ENCODE data around the gene TAOK1. TPM values are rescaled to one million over a fixed set of nuclear protein-coding genes. Genes with fewer than 3 reads are reported as not detected.

TAOK1 gene
- total and polyA plus RNA-seq, 9 of the 15 experiments (the other 6 are each of a cell fraction or from before 2014, with no cell fraction given) = 3.2 to 33.1 (median 16.5) TPM

- H4K20me1 ChIP-seq (replicated peaks; ENCODE audit: control insufficient read depth, insufficient read depth, low read length) = no peaks in the 10 kb centered on the region
- TF ChIP-seq NFE2 (IDR thresholded peaks at IDR 0.05; ENCODE audit: low read depth) = peak; percentile 64
- TF ChIP-seq MEF2A (IDR thresholded peaks at IDR 0.05; ENCODE audit: control insufficient read depth, low read depth, low read length) = no peak
- peak; percentile 85 for TF ChIP-seq C11orf30 (IDR thresholded peaks at IDR 0.05; ENCODE audit: low read depth)
- TF ChIP-seq FOXK1 (CRISPR knock-in tag; IDR thresholded peaks at IDR 0.05; ENCODE audit: borderline replicate concordance) = no peak
- no peak for TF ChIP-seq MBD2 (IDR thresholded peaks at IDR 0.05; ENCODE audit: borderline replicate concordance, low read depth)
- TF ChIP-seq MAFF (IDR thresholded peaks at IDR 0.05; ENCODE audit: low read length) = peak; percentile 72
- no peak for TF ChIP-seq ZNF518B (CRISPR knock-in tag; IDR thresholded peaks at IDR 0.05)
- 0 out of 2 replicates have a peak, but pooled peaks have one; percentile 27 for TF ChIP-seq BMI1 (IDR thresholded peaks at IDR 0.05; ENCODE audit: low read length)
- peak; percentile 69 for TF ChIP-seq MAFK (IDR thresholded peaks at IDR 0.05; ENCODE audit: low read length)
- no peak for TF ChIP-seq IFI16 (CRISPR knock-in tag; IDR thresholded peaks at IDR 0.05)
- 0 out of 2 replicates have a peak, but pooled peaks have one; percentile 58 for TF ChIP-seq MXI1 (IDR thresholded peaks at IDR 0.05; ENCODE audit: low read depth, low read length)
- peak; percentile 81 for TF ChIP-seq RFX1 (IDR thresholded peaks at IDR 0.05)
- TF ChIP-seq FOXJ2 (tag; IDR thresholded peaks at IDR 0.05) = peak; percentile 97
- TF ChIP-seq FOXA1 (IDR thresholded peaks at IDR 0.05; ENCODE audit: borderline replicate concordance) = no peak
- no peak for TF ChIP-seq MCM2 (IDR thresholded peaks at IDR 0.05; ENCODE audit: low read depth)
- TF ChIP-seq ZBTB2 (IDR thresholded peaks at IDR 0.05) = no peak
- TF ChIP-seq BDP1 (IDR thresholded peaks at IDR 0.05; ENCODE audit: insufficient read depth, insufficient read length) = no peak
- TF ChIP-seq PHTF2 (CRISPR knock-in tag; IDR thresholded peaks at IDR 0.05) = no peak
- TF ChIP-seq MAFG (tag; conservative IDR thresholded peaks at IDR 0.05) = peak; percentile 82
- peak; percentile 89 for TF ChIP-seq ZNF316 (IDR thresholded peaks at IDR 0.05)
- TF ChIP-seq TAF1 (IDR thresholded peaks at IDR 0.05; ENCODE audit: control insufficient read depth, extremely low read depth, insufficient read depth, low read length, severe bottlenecking) = no peak
- TF ChIP-seq NFATC3 (IDR thresholded peaks at IDR 0.05) = no peak
- TF ChIP-seq NELFE (IDR thresholded peaks at IDR 0.05; ENCODE audit: insufficient read depth, insufficient read length) = no peak
- peak; percentile 62 for ATAC-seq
- no peak overlapping the region for H2AFZ ChIP-seq (ENCODE audit: low read depth, low read length)
- FAIRE-seq = peak; percentile 6
- in situ Hi-C loops (cut with MboI) = no loop called here
- no peaks in the 10 kb centered on the region for H3K9me1 ChIP-seq (ENCODE audit: control insufficient read depth, insufficient read depth, low read length)
- no peak overlapping the region for H3K4me2 ChIP-seq (ENCODE audit: insufficient read depth, low read length)
- no peak overlapping the region for H3K27ac ChIP-seq (ENCODE audit: extremely low read depth, low read depth, low read length)
- peaks cover 25% of the 10 kb centered on the region for H3K36me3 ChIP-seq (ENCODE audit: control insufficient read depth, insufficient read depth, low read length)
- ChIA-PET POLR2A (interaction anchor here (0.7 to 1.7 kb wide), 4 partner anchors 9 to 389 kb away, joined by 3 to 8 read pairs (median 4); no protein-coding TSS in a partner anchor), CTCF (ENCODE audit: low intra/inter-chr PET ratio) (no interaction called here)
- intact Hi-C loops (cut with micrococcal nuclease) = no loop called here
- no peaks in the 10 kb centered on the region for H3K27me3 ChIP-seq (ENCODE audit: control insufficient read depth in 2 of 2, insufficient read depth in 2 of 2, low read length in 2 of 2)
- peak in 2 of 4 experiments; percentile 18 to 25 for DNase-seq (ENCODE audit: extremely low read depth in 1 of 4, low spot score in 3 of 4)
- no peaks in the 10 kb centered on the region for H3K9me3 ChIP-seq (replicated peaks; ENCODE audit: control insufficient read depth, insufficient read depth, low read depth, low read length)
- WGBS (ENCODE audit: insufficient coverage, low coverage, missing lambda C conversion rate) = 89% methylated on average over 1 of the region's 1 CpG
- no TSS peak for BruUV-seq (replicated peaks)
- H3K4me1 ChIP-seq (replicated peaks in 1 of 2; ENCODE audit: control insufficient read depth in 2 of 2, insufficient read depth in 2 of 2, low read length in 2 of 2) = no peaks in the 10 kb centered on the region
- H3K79me2 ChIP-seq (ENCODE audit: control insufficient read depth, insufficient read depth, low read length) = no peaks in the 10 kb centered on the region
- H3K4me3 ChIP-seq = no peak overlapping the region
- no peak overlapping the region for H3K9ac ChIP-seq (ENCODE audit: insufficient read depth in 1 of 2, low read depth in 2 of 2, low read length in 2 of 2)
Observed at GRCh38 chr17:29546085-29546484, 155.9 kb downstream of the TAOK1 start.

Data from K562 (cell line).